IgD-negative memory B cell (primary cell): ENCODE measurements around the gene IGF2. TPM values are rescaled to one million over a fixed set of nuclear protein-coding genes. Genes with fewer than 3 reads are reported as not detected.

Source experiments
- H3K27ac Mint-ChIP-seq, 3 donors: one replicate each; pipeline ENCODE4 v1.8.0; 2020 to 2022; ENCODE audit warnings: mild to moderate bottlenecking in 3 of 3, mixed read lengths in 3 of 3, moderate library complexity in 1 of 3
- H3K27me3 Mint-ChIP-seq: one replicate; pipeline ENCODE4 v1.8.0; 2021; ENCODE audit warnings: mixed read lengths
- H3K36me3 Mint-ChIP-seq: one replicate; pipeline ENCODE4 v1.8.0; 2020; ENCODE audit warnings: mild to moderate bottlenecking, mixed read lengths
- H3K4me1 Mint-ChIP-seq, 3 donors: one replicate each; pipeline ENCODE4 v1.8.0; 2020 to 2022; ENCODE audit warnings: mixed read lengths in 3 of 3, mild to moderate bottlenecking in 1 of 3
- H3K4me3 Mint-ChIP-seq, 4 donors: one replicate each; pipeline ENCODE4 v1.8.0; 2020 to 2022; ENCODE audit warnings: mild to moderate bottlenecking in 4 of 4, mixed read lengths in 4 of 4, moderate library complexity in 3 of 4
- H3K9me3 Mint-ChIP-seq, 3 donors: one replicate each; pipeline ENCODE4 v1.8.0; 2020 to 2021; ENCODE audit warnings: mixed read lengths in 3 of 3, mild to moderate bottlenecking in 1 of 3
- polyA plus RNA-seq: library from polyadenylated mRNA; unstranded; fragments of 300-500 nt; fragmentation: Illumina TruSeq; gene quantifications from one replicate; pipeline ENCODE4 v1.2.3, GENCODE V29; 2021

IGF2 gene
- polyA plus RNA-seq, 1 donor from 2014 or later: not detected

GRCh38 chr11:2137202-2138067 is 1.8 kb downstream of the IGF2 start:
- Mint-ChIP-seq H3K9me3 (no peaks in the 10 kb centered on the region), H3K4me1 (peaks cover 0 to 5% (median 4%) of the 10 kb centered on the region in 3 donors), H3K36me3 (no peaks in the 10 kb centered on the region), H3K27ac (peak overlapping the region in 1 of 3 donors; percentile 31), H3K27me3 (peaks cover 47% of the 10 kb centered on the region), H3K4me3 (peak overlapping the region in 2 of 4 donors; percentile 9 to 52)

DNA sequence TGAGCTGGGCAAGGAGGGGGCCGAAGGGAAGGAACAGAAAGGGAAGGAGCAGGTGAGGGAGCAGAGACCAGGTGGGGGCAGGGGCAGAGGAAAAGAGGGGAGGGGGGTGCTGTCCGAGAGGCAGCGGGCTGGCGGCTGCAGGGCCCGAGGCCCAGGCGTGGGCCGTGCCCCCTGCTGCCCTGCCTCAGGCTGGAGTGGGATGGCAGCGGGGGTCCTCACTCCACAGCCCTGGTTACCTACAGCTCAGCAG is 2.3 kb downstream of the IGF2 start:
- H3K9me3 Mint-ChIP-seq: peaks cover 0 to 2% (median 0%) of the 10 kb centered on the region in 3 donors
- H3K27me3 Mint-ChIP-seq: peaks cover 42% of the 10 kb centered on the region

GRCh38 chr11:2136209-2136951 is 2.8 kb downstream of the IGF2 start:
- Mint-ChIP-seq H3K4me3 (no peak overlapping the region), H3K9me3 (peaks cover under 1 to 2% (median 1%) of the 10 kb centered on the region in 3 donors), H3K36me3 (peaks cover 1% of the 10 kb centered on the region), H3K27ac (peak overlapping the region in 1 of 3 donors; percentile 83), H3K4me1 (peaks cover 0 to 5% (median 2%) of the 10 kb centered on the region in 3 donors), H3K27me3 (peaks cover 41% of the 10 kb centered on the region)

More for the DNA sequence above, 2.3 kb downstream of the IGF2 start:
- H3K4me1 Mint-ChIP-seq: peaks cover 0 to 5% (median 4%) of the 10 kb centered on the region in 3 donors
- no peaks in the 10 kb centered on the region for H3K36me3 Mint-ChIP-seq
- H3K4me3 Mint-ChIP-seq: no peak overlapping the region
- H3K27ac Mint-ChIP-seq: no peak overlapping the region

GRCh38 chr11:2135648-2136201 is 3.5 kb downstream of the IGF2 start:
- H3K4me3 Mint-ChIP-seq: no peak overlapping the region
- H3K27me3 Mint-ChIP-seq: peaks cover 35% of the 10 kb centered on the region
- H3K36me3 Mint-ChIP-seq: peaks cover 3% of the 10 kb centered on the region
- H3K27ac Mint-ChIP-seq: no peak overlapping the region
- peaks cover 1 to 5% (median 2%) of the 10 kb centered on the region in 3 donors for H3K9me3 Mint-ChIP-seq
- H3K4me1 Mint-ChIP-seq: peaks cover 0 to 3% (median 2%) of the 10 kb centered on the region in 3 donors

DNA sequence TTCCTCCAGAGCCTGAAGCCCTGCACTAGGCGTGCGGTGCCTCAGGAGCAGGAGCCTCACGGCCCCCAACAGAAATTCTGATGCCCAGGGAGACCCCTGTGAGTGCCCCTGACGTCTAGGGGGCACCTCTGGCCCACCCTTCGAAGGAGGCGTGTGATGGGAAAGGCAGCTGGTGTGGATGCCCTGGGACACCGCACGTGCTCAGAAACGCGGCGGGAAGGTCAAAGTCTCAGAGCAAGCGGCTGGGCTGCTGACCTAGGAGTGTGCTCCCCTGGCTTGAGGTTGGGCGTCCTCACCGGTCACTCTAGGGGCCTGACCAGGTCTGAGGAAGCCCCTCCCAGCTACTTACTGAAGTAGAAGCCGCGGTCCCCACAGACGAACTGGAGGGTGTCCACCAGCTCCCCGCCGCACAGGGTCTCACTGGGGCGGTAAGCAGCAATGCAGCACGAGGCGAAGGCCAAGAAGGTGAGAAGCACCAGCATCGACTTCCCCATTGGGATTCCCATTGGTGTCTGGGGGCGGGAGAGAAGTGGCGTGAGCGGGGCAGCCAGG is 4.1 kb downstream of the IGF2 start:
- H3K36me3 Mint-ChIP-seq: peaks cover 3% of the 10 kb centered on the region
- H3K4me3 Mint-ChIP-seq: no peak overlapping the region
- peaks cover 1 to 5% (median 2%) of the 10 kb centered on the region in 3 donors for H3K9me3 Mint-ChIP-seq
- no peak overlapping the region for H3K27ac Mint-ChIP-seq
- H3K4me1 Mint-ChIP-seq: peaks cover 0 to 3% (median 2%) of the 10 kb centered on the region in 3 donors
- peaks cover 35% of the 10 kb centered on the region for H3K27me3 Mint-ChIP-seq

DNA sequence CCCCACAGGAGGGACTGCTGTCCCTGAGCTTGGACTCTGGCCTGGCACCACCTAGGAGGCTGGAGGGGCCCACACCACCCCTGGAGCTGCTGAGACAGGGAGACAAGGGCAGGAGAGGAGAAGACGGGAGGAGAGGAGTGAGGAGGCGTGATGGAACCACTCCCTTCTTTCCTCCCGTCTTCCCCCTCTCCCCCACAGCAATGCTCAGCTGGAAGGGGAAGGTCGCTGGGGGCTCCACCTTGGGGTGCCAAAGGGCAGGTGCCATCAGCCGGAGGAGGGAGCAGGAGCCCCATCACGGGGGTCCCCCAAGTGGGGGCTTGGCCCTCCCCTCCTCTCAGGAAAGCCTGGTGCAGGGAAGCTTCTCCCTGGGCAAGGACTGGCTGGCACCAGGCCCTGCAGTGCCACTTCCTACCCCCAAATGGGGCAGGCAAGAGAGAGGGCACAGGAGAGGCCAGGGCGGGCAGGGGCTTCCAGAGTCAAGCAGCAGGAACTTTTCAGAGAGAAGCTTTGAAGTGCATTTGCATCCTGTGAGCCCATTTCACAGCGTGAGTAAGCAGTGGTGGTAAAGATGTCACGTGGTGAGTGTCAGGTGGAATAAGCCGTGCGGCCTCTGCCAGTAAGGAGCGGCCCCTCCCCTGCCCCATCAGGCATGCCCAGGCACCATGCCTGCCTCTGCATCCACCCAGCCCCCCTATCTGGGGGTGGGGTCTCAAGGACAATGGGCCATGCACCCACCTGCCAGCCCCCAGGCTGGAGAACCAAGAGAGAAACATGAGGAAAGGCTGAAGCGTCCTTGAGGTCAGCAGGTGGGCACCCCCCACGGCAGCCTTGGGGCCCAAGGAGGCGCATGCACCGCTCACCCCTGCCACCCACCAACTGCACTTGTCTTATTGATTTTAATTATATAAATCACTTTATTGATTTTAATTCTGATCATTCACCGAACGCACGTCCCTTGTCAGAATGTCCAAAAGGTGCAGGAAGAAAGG is 4.9 kb downstream of the IGF2 start:
- Mint-ChIP-seq H3K4me3 (no peak overlapping the region), H3K4me1 (peaks cover 0 to 3% (median 2%) of the 10 kb centered on the region in 3 donors), H3K27ac (no peak overlapping the region)

DNA sequence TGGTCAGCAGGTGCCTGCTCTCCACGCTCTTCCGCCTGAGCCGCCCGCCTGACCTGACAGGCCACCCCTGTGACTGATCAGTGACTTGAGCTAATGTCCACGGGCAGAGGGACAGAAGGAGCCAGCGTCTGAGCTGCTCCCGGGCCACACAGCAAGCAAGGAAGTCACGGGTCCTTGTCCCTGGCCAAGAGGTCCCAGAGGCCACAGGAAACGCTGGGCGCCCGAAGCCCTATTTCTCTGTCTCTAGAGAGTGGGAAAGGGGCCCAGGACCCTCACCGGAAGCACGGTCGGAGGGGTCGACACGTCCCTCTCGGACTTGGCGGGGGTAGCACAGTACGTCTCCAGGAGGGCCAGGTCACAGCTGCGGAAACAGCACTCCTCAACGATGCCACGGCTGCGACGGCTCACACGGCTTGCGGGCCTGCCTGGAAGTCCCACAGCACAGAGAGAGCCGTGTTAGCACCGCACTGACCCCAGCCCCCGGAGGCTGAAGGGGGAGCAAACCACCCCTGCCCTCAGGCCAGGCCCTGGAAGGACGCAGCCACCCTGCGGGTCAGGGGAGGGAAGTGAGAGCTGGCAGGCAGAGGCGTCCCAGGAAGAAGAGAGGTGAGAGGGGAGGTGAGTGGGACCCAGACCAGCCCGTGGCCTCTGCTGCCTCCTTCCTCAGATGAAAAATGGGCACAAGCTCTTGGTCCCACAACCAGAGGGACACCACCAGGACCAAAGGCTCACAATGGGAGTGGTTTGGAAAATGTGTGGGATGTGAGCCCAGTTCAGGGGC is 5.8 kb downstream of the IGF2 start:
- peaks cover 0 to 2% (median 2%) of the 10 kb centered on the region in 3 donors for H3K4me1 Mint-ChIP-seq
- no peak overlapping the region for H3K4me3 Mint-ChIP-seq
- peaks cover 3% of the 10 kb centered on the region for H3K36me3 Mint-ChIP-seq
- no peak overlapping the region for H3K27ac Mint-ChIP-seq
- peaks cover 33% of the 10 kb centered on the region for H3K27me3 Mint-ChIP-seq
- H3K9me3 Mint-ChIP-seq: peaks cover 1 to 5% (median 2%) of the 10 kb centered on the region in 3 donors

More for the DNA sequence above, 4.9 kb downstream of the IGF2 start:
- Mint-ChIP-seq H3K27me3 (peaks cover 33% of the 10 kb centered on the region), H3K36me3 (peaks cover 3% of the 10 kb centered on the region), H3K9me3 (peaks cover 1 to 5% (median 2%) of the 10 kb centered on the region in 3 donors)

DNA sequence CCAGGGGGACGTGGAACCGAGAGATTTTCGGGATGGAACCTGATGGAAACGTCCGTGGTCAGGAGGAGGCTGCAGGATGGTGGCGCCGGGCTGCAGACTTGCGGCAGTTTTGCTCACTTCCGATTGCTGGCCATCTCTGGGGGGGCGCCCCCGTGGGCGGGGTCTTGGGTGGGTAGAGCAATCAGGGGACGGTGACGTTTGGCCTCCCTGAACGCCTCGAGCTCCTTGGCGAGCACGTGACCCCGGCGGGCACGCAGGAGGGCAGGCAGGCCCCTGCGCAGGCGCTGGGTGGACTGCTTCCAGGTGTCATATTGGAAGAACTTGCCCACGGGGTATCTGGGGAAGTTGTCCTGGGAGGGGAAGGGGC is 6.3 kb downstream of the IGF2 start:
- H3K9me3 Mint-ChIP-seq: peaks cover 1 to 5% (median 2%) of the 10 kb centered on the region in 3 donors
- peaks cover 31% of the 10 kb centered on the region for H3K27me3 Mint-ChIP-seq
- no peak overlapping the region for H3K4me3 Mint-ChIP-seq
- H3K36me3 Mint-ChIP-seq: peaks cover 3% of the 10 kb centered on the region
- H3K4me1 Mint-ChIP-seq: peaks cover 0 to 1% (median 0%) of the 10 kb centered on the region in 3 donors
- no peak overlapping the region for H3K27ac Mint-ChIP-seq

- Mint-ChIP-seq H3K27ac (no peak overlapping the region), H3K4me1 (peaks cover 0 to 2% (median 0%) of the 10 kb centered on the region in 3 donors), H3K36me3 (peaks cover 3% of the 10 kb centered on the region), H3K9me3 (peaks cover 1 to 5% (median 2%) of the 10 kb centered on the region in 3 donors), H3K27me3 (peaks cover 28% of the 10 kb centered on the region), H3K4me3 (no peak overlapping the region)
Observed at GRCh38 chr11:2132246-2132645, 6.9 kb downstream of the IGF2 start.

DNA sequence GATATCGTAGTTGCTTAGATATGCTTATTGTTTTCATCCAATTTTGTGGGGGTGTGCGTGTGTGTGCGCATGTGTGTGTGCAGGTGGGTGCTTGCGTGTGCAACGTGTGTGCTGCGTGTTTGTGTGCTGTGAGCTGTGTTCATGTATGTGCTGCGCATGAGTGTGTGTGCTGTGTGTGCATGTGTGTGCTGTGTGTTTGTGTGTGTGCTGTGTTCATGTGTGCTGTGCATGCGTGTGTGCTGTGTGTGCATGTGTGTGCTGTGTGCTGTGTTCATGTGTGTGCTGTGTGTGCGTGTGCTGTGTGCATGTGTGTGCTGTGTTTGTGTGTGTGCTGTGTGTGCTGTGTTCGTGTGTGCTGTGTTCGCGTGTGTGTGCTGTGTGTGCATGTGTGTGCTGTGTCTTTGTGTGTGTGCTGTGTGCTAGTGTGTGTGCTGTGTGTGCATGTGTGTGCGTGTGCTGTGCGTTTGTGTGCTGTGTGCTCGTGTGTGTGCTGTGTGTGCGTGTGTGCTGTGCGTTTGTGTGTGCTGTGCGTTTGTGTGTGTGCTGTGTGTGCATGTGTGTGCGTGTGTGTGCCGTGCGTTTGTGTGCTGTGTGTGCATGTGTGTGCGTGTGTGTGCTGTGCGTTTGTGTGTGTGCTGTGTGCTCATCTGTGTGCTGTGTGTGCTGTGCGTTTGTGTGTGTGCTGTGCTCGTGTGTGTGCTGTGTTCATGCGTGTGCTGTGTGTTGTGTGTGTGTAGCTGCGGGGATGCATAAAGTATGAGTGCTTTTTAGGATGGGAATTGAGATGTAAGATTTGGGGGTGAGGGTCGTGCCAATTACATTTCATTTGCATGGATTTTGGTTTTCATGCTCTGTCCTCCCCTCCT is 7.6 kb downstream of the IGF2 start:
- Mint-ChIP-seq H3K36me3 (peaks cover 3% of the 10 kb centered on the region), H3K27me3 (peaks cover 28% of the 10 kb centered on the region), H3K4me3 (no peak overlapping the region), H3K4me1 (peaks cover 0 to 2% (median 0%) of the 10 kb centered on the region in 3 donors), H3K9me3 (peaks cover 1 to 5% (median 2%) of the 10 kb centered on the region in 3 donors), H3K27ac (no peak overlapping the region)

GRCh38 chr11:2130881-2131352 is 8.3 kb downstream of the IGF2 start:
- Mint-ChIP-seq H3K27ac (no peak overlapping the region), H3K36me3 (peaks cover 3% of the 10 kb centered on the region), H3K27me3 (peaks cover 22% of the 10 kb centered on the region), H3K4me1 (peaks cover 0 to 2% (median 0%) of the 10 kb centered on the region in 3 donors), H3K4me3 (no peak overlapping the region), H3K9me3 (peaks cover 1 to 5% (median 2%) of the 10 kb centered on the region in 3 donors)

- Mint-ChIP-seq H3K4me1 (peaks cover 0 to 2% (median 0%) of the 10 kb centered on the region in 3 donors), H3K36me3 (peaks cover 3% of the 10 kb centered on the region), H3K27ac (no peak overlapping the region), H3K27me3 (peaks cover 14% of the 10 kb centered on the region), H3K9me3 (peaks cover 1 to 5% (median 2%) of the 10 kb centered on the region in 3 donors), H3K4me3 (no peak overlapping the region)
Observed at GRCh38 chr11:2129699-2130366, 9.4 kb downstream of the IGF2 start.
